ENCODE data around the gene STARD3NL.
A peak's percentile ranks its signal among the peaks of the same experiment; 100 is the strongest.

The STARD3NL gene

DNA sequence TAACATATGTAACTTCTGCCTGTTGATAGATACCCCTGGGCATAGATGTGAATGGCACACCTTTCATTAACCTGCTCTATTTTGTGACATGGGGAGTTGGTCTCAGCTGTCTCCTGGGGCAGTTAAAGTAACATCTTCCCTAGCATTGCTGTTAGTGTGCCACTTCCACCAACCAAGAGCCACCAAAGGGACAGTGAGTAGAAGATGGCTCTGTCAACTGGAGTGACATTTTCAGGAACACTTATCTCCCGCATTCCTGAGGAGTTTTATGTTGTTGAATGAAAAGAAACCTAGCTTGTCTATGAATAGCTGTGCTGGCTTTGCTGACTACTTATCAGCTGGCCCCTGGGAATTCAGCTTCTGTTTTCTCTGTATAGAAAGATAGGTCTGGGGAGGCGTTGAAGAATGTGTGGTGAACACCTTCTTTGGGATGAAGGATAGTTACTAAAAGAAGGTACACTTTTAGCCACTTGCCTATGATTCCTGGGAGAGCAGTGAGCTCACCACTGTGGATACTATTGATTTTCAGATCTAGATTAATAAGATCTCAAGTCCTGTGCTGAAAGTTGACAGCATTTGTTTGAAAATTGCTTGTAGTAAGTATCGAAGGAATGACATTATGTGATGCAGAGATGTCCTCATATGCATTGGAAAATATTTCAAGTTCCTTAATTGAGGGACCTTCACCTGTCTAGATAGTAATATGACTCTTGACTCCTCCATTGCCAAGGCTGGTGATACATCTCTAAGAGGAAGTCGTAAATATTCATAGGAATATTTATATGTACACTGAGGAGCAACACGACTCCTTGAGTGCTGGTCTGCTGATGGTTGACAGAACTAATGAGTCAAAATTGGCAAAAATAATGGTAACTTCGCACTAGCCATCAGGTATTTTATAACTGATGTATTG, 7.6 kb downstream of the STARD3NL start:
- no peak for DNase-seq

DNA sequence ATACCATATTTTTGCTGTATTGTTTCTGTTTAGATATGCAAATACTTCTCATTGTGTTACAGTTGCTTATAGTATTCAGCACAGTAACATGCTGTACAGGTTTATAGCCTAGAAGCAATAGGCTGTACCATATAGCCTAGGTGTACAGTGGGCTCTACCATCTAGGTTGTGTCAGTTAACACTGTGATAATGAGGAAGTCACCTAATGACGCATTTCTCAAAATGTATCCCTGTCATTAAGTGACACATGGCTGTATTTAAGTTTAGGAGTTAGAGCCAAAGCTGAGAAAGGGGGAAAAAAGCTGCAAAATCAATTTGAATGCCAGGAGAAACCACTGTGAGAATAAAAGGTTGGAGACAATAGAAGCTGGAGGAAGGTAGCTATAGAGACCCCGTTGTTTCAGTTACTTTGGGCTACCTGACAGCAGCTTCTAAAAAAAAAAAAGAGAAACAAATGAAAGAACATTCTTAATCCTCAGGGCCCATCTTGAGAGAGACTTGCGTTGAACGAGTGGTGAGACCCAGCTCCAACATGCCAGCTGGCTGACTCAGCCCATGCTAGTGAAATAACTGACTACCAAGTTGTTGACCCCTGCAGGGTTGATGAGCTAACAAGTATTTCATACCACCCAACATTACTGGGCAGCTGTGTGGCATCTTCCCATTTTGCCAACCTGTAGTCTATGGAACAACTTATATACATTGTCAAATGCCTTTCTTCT, 8.7 kb downstream of the STARD3NL start:
- DNase-seq = no peak

DNA sequence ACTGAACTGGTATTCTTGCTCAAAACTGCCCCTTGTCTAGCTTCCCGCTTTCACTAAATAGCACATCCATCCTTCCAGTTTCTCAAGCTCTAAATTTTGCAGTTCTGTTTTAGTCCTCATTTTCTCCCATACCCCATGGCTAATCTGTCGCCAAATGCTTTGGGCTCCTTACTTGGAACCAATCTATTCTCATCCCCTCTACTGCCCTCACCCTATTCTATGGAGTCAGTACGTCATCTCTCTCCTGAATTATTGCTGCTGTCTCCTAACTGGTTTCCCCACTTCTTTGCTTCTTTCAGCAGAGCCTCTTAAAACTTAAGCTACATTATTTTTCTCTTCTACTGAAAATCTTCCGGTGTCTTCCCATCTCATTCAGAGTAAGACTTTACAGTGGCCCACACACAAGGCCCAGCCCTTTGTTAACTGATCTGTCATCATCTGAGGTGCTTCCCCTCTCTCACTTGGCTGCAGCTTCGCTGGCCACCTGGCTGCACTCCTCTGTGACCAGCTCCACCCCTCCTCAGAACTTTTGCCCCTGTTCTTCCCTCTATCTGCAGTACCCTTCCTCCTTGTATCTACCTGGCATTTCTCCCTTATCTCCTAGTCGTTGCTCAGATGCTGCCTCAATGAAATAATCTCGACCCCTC, 9.9 kb downstream of the STARD3NL start:
- no peak for DNase-seq

DNA sequence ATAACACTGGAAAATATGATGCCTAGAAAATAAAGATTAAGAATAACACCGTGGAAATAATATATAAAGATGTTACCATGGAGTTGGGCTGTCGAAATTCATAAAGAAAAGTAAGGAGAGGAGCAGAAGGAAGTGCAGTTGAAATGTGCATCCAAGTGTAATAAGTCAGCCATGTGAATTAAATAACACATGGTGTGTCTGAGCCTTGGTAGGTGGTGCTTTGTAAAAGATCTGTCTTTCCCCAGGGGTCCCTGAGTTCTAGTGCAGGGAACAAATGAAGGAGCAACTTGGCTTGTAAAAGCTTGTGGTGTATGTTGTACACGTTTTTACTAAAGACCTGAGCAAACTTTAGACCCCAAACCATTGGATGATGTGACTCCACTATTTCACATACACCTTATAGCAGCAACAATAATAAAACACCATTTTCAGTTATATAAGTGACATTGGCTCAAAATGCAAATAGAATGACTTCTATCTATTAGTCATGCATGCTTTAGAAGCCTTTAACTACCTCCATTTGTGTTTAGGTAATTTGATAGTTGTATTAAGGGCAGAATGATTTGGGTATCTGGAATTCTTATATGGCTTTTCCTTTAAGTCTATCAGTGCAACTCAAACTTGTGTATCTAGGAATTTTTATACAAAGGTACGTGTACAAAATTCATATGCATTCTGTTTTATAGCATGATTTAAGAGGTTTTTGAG, 11.3 kb downstream of the STARD3NL start:
- no peak for DNase-seq

DNA sequence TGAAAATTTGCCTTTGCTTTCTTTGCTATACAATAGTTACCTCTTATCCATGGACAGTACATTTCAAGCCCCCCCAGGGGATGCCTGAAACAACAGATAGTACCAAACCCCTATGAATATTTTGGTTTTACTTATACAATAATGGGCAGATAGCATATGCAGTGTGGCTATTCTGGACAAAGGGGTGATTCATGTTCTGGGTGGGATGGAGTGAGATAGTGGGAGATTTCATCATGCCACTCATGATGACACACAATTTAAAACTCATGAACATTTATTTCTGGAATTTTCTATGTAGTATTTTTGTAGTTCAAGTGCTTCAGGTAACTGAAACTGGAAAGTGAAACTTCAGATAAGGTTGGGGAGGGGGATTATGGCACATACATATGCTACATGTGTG, 12.0 kb downstream of the STARD3NL start:
- no peak for DNase-seq

DNA sequence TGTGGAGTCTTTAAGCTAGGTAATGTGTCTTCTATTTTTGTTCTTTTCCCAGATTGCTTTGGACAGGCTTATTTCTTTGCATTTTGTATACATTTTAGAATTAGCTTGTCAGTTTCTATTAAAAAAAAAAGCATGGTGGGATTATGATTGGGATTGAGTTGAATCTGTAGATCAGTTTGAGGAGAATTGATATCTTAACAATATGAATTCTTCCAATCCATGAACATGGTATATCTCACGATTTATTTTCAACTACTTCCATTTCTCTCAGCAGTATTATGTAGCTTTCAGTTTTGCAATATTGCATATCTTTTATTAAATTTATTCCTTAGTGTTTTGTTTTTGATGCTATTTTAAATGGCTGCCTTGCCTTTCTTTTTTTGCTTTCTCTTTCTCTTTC, 13.7 kb downstream of the STARD3NL start:
- DNase-seq = no peak

DNA sequence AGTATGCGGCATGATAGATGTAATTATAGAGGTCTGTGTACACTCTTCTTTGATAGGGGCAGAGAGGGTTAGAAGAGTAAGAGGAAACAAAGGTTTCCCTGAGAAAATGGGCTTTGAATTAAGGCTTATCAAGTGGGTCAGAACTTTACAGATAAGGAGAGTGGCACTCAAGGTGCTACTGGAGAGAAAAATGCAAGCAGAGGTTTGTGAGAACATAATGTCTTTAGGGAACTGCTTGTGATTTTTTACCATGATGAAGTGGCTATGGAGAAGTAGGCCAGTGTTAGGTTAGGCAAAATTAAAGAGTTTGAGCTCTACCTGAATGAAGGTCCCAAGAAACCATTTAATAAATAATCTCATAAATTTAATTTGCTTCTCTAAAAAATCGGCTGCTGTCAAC, 14.3 kb downstream of the STARD3NL start:
- DNase-seq = no peak

DNA sequence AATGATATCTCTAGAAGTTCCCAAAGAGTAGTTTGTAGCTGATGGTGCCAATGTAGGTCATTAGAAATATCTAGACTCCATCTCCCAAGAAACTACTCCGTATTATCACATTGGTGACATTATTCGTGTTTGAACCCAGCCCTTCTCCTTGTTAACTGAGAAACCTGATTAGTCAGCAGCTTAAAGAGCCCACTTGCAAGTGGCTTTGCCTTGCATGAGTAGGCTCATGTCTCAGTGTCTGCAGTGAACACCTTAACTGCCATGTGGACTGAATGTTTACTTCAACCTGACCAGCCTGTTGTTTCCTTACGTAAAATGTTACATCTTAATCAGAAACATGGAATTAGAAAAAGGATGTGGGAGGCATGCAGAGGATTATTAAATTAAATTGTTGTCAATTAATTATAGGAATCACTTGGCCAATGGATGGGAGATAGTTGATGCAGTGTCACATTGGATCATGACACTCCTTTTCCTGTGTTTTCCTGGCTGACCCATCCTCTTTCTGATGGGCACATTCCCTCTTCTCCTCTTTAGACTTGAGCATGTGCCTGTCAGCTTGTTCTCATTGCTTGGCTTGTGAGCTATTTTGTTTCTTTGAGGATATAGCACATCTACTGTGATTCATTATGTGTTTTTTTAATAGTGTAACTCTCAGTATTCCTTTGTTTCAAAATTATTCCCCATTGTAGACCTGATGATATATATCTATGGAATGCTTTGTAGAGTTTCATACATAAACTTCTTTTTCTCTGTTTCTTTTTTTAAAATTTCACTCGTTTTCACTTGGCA, 18.0 kb downstream of the STARD3NL start:
- DNase-seq = no peak

DNA sequence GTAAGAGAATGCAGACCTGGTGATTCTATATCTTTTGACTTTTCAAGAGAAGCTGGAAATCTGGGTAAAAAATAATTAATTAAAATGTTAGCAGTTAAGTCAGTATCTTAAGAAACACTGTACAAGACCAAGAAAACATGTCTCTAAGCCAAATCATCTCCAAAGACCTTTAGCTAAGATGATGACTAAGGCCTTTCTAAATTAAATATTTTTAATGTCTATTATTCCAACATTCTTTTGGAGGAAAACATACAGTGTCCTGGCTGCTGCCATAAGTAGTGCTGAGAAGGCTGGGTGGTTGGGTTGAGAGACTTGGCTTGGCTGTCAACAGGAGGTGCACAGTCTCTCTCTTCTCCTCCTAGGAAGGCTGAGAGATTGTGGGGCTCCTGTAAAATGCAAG, 20.3 kb downstream of the STARD3NL start:
- DNase-seq = no peak

DNA sequence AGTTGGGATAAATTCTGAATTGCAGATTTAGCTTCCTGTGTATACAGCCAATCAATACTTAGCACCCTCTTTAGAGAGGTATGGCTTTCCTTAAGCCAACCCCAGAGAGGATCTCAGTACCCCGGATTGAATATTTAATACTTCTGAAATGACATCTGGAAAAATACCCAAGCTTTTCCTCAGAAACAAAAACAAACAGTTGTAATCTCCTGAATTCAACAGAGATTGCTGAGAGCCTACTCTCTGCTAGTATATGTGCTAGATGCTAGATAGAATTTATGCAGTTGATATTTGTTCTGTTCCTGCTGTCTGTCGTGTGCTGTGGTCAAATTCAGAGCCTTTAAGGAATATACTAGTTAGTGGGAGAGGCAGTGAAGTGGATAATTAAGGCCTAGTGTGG, 21.1 kb downstream of the STARD3NL start:
- no peak for DNase-seq

DNA sequence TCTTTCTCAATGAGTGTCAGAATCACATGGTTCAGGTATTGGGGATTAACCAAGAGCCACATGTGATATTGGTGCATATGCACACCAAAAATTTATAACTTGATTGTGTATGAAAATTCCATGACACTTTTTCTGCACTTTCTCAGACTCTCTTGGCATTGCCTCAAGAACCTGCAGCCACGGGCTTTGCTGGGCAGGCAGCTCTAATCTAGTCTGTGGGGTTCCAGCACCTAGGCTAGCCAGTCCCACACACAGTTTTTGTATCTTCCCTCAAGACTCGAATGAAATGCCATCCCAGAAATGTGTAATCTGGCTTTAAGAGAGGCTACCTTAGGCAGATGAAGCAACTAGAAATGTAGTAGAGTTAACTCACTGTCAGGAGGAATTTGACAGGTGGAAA, 21.7 kb downstream of the STARD3NL start:
- no peak for DNase-seq

DNA sequence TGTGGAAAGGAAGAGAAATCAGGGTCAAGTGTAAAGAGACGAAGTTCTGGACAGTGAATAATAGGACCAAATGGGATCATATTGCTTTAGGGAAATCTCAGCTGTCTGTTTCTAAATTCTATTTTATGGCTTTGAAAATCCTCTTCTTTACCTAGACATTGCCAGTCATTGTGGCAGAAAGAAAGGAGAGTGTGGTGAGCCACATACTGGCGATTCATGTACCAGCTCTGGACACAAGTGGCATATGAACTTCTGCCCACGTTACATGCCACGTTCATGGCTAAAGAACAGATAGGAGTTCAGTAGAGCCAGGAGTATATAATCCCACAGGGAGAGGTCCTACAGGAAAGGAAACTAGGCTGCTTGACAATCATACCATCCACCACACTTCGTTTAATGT, 28.0 kb downstream of the STARD3NL start:
- no peak for DNase-seq

DNA sequence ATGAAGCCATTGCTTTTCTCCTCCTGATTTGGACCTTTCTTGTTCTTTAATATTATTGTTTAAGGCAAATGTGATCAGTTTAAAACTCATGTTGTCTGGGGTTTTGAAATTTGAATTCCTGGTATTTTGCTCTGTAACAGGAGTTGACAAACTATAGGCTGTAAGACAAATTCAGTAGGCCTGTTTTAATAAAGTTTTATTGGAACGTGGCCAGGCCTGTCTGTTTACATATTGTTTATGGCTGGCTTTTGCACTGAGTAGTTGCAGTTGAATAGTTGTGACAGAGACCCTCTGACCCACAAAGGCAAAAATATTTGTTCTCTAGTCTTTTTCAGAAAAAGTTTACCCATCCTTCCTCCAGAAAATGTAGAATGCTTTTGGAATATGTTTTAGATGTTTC, 29.8 kb downstream of the STARD3NL start:
- DNase-seq = no peak

DNA sequence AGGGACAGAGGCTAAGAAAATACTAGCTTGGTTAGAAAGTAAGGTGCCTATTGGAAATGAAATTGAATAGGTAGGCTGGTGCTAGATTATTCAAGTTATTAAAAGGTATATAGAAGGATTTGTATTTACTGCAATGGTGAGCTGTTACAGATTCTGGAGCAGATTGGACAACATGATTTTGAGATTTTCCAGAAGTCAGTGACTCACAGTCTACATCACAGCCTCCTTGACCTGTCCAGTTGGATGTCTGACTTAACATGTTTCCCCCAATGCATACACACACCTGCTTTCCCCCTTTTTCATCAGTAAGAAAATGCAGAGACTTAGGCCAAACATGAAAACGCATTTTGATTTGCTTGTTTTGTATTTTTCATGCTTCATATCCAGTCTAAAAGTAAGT, 33.4 kb downstream of the STARD3NL start:
- DNase-seq = no peak

DNA sequence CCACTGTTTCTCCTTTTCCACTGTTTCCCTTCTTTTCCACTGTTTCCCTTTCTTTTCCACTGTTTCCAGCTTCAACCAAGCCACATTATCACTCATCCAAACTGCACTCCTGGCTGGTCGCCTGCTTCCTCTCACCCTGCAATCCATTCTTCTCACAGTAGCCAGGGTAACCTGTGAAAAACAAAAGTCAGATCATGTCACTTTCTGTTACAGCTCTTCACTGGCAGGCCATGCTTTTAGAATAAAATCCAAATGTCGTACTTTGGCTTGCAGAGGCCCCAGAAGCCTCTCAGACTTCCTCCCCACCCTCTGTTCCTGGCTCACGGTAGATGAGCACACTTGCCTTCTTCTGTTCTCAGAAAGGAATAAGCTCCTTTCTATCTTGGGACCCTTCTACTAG, 33.9 kb downstream of the STARD3NL start:
- no peak for DNase-seq

DNA sequence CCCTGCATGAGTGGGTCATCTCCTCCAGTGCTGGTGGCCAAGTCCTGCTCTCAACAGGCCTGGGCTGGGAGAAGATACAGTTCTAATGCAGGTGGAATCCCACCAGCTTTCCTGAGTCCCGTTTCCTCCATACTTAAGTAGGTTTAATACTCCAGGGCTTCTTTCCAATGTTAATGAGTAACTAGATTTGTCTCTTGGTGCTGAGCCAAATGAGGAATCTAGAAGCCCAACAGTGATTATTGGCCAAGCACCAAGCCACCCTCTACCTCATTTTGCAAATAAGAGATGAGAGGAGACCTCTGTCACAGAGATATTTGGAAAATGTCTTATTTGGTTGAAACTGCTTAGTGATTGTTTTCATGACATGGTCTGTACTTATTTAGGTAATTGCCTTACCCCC, 37.1 kb downstream of the STARD3NL start:
- no peak for DNase-seq

DNA sequence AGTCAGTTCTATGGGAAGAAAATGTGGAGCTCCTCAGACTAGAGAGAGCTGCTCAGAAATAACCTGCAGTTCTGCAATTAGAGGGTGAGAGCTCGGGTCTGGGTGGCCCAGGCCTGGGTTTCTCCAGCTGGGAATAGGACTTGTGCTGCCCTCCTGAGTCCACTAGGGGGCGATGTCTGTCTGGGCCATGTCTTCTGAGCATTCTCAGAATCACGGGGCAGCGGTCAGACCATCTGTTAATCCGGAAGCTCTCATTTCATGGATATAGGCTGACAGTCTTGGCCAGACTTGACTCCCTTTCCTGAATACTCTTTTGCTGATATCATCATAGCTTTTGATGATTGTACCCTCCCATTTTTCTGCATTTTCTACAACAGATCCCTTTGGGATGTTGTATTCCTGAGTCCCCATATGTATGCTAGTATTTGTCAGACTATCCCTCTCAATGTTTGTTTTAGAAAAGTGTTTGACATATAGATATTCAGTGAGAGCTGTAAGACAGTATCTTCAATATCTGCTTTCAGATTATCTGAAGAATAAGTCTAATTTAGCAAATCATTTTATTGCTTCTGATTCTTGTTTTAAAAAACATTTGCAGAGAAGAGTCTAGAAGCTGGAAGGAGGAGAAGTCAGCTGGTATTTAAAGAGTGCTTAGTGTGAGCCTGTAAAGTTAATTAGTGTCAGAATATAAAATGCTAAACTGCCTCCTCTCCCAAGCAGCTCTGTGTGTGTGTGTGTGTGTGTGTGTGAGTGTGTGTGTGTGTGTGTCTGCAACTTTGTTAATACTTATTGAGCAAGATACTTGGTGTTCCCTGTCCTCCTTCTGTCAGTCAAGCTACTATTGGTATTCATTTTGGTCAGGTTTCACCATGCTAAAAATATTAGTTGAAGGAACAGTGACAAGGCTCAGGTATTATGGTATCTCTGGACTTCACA, 38.0 kb downstream of the STARD3NL start:
- peak; percentile 34 for DNase-seq

DNA sequence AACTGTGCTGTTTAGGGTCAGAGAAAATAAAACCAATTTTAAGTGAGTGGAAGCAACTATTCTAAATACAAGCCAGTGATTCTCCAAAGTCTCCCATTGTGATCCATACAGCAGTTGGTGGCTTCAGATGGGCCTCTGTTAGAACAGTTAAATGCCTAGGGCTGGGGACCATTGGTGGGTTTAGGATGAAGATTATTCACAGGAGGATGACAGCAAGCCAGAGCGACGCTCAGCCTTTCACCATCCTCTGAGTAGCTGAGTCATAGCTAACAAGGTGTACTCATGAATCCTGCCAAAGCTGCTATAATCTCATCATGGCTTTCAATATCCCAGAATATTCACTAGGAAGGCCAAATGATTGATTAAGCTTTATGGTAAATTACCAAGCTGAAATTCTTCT, 39.6 kb downstream of the STARD3NL start:
- DNase-seq = no peak

DNA sequence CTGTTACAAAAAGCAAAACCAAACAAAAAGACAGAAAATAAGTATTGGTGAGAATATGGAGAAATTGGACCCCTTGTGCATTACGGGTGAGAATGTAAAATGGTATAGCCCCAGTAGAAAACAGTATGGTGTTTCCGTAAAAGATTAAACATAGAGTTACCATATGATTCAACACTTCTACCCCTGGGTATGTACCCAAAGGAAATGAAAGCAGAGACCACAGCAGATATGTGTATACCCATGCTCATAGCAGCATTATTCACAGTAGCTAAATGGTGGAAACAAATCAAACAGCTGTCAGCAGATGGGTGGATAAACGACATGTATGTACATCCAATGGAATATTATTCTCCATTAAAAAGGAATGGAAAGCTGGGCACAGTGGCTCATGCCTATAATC, 42.4 kb downstream of the STARD3NL start:
- no peak for DNase-seq

DNA sequence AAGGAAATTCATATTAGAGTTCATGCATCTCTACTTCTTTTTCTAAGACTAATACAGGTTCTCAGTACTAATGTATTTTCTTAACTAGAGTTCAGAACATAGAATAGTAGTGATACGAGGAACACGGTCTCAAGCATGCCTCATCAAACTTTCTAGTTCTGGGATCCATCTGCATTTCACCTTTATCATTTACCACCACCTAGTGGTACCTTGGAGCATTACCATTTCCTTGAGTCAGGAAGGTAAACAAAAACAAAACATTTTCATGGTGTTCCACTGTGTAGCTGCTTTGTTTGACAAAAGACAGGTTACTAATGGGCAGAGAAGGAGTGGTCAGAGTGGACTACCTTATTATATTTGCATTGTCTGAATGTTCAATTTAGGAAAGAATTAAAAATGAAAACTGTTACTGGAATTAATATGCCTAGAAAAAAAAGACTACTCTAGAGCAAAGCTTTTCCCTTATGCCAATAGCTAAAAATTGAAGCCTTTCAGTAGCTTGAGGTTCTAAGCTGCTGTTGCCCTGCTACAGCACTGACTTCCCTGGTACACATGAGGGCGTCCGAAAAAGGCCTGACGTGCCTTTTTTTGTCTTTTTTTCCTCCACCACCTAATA, 44.5 kb downstream of the STARD3NL start:
- peak; percentile 43 for DNase-seq

DNA sequence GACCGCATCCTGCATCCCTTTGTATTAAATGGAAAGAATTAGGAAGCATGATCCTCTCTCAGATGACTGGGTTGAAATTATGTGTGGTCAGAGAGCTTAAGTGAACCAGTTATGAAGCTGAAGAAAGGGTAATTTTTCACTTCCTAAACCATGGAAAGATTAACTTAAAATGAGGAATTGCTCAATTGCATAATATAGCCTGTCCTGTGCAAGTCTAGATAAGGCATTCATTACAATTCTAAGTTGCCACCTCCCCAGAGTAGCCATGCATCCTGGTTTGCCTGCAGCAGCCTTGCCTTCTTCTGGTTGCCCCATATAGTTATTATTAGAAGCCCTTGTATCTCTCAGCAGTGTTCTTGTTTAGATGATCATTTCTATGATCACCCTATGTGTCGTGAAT, 45.3 kb downstream of the STARD3NL start:
- DNase-seq = no peak
